Heart left ventricle (tissue), 16 donors: ENCODE data around the gene POLD2. TPM values are rescaled to one million over a fixed set of nuclear protein-coding genes. Genes with fewer than 3 reads are reported as not detected.
A peak's percentile ranks its signal among the peaks of the same experiment; 100 is the strongest.

Experiments used
- ATAC-seq, 4 donors: fragments of 200-7000 bp; cut with Tn5 transposase; one replicate each; pipeline ENCODE4 v1.9.1; 2020 to 2022; ENCODE audit warnings: moderate library complexity in 4 of 4, mild to moderate bottlenecking in 3 of 4, moderate number of reproducible peaks in 1 of 4
- DNase-seq, 5 donors: peaks; one replicate each; pipeline ENCODE4 v3.0.0-alpha.2; 2020
- H3K27ac ChIP-seq, 12 donors: fragments of 200-600 bp; sonication (generic) in 4 of 12; one replicate each; pipeline versions ENCODE4 v1.5.0 to v1.8.0; 2016 to 2022; ENCODE audit warnings: mild to moderate bottlenecking in 2 of 12
- H3K27me3 ChIP-seq, 9 donors: fragments of 200-600 bp; sonication (generic) in 2 of 9; one replicate each; pipeline versions ENCODE4 v1.5.1 to v1.8.0; 2016 to 2022; ENCODE audit warnings: mild to moderate bottlenecking in 3 of 9
- H3K36me3 ChIP-seq, 9 donors: fragments of 200-600 bp; sonication (generic) in 2 of 9; one replicate each; pipeline versions ENCODE4 v1.5.0 to v1.8.0; 2018 to 2022; ENCODE audit warnings: mild to moderate bottlenecking in 2 of 9
- H3K4me1 ChIP-seq, 12 donors: fragments of 200-600 bp; sonication (generic) in 4 of 12; one replicate each; pipeline versions ENCODE4 v1.5.0 to v1.8.0; 2016 to 2022; ENCODE audit warnings: mild to moderate bottlenecking in 3 of 12
- H3K4me3 ChIP-seq, 12 donors: fragments of 200-600 bp; sonication (generic) in 4 of 12; one replicate each; pipeline versions ENCODE4 v1.5.0 to v1.8.0; 2017 to 2022; ENCODE audit warnings: mild to moderate bottlenecking in 9 of 12, moderate library complexity in 4 of 12
- H3K9me3 ChIP-seq, 12 donors: fragments of 200-600 bp; sonication (generic) in 4 of 12; one replicate each; pipeline versions ENCODE4 v1.5.0 to v1.8.0; 2016 to 2022; ENCODE audit warnings: mild to moderate bottlenecking in 1 of 12
- POLR2A ChIP-seq, 2 donors: fragments of 450-650 bp; IDR thresholded peaks; one replicate each; pipeline ENCODE4 v1.6.1; 2017; ENCODE audit warnings: antibody characterized with exemption in 2 of 2, mild to moderate bottlenecking in 2 of 2, moderate library complexity in 2 of 2
- WGBS, 4 donors: extraction: QIAGEN DNeasy Blood & Tissue Kit in 2 of 4; methylation state at CpG; one replicate each; pipeline versions ENCODE4 v1.1.5 to v1.1.7; 2013 to 2018; 5-methylcytosine and 5-hydroxymethylcytosine counted together
- intact Hi-C, 10 donors: fragments of 100-400 bp; cut with DNase I; formaldehyde crosslinking; loops; one replicate each; pipeline versions ENCODE4 v1.11.1 to v1.14.2; 2022
- polyA plus RNA-seq, 2 donors: library from polyadenylated mRNA; stranded (reverse); fragments of 200-250 nt; gene quantifications; one replicate each; pipeline ENCODE4 v1.2.3, GENCODE V29; 2013
- total RNA-seq, 9 donors: library from RNA; depleted of rRNA in 2 of 9; stranded (reverse); fragments of >200 nt in 2 of 9; fragmentation: NEBNext Ultra II Directional in 3 of 9; extraction: Animal tissue kit (Norgen Biotek cat#: 25700) in 3 of 9; gene quantifications; one replicate each; pipeline versions ENCODE4 v1.1.0 to v1.2.4, GENCODE V29; 2016 to 2023
- TF ChIP-seq, protein P1 (sequence below), 12 donors: fragments of 200-600 bp; sonication (generic) in 4 of 12; IDR thresholded peaks; one replicate each; pipeline versions ENCODE4 v1.5.0 to v1.8.0; 2018 to 2022; ENCODE audit warnings: antibody characterized with exemption in 12 of 12, mild to moderate bottlenecking in 5 of 12
- donor health status: ischemic (EF 13 %, LVEDD 7.1; RV severe dilation, severe dysfunction).
- donor health status: healthy with polysubstance abuse.
- donor health status: DM: no; HTN: yes; CAD: no.
- donor health status: DM: no; HTN: no; CAD: no.
- donor health status: ischemic (EF 25% LVEDD 6.9; RV normal size, moderate dysfunction).
- donor health status: ischemic (EF 25% LVEDD 5.7; RV mildly dilated, moderate dysfunction).
- donor health status: healthy.
- donor health status: DM: yes; HTN: yes; CAD: no.
- donor health status: ischemic (EF 35%, LVEDD 5.7; RV mildly dilated, moderate dysfunction).
- donor health status: nonischemic (EF 11% LVEDD 7.7; RV severe dilation, severe dysfunction).
- donor health status: DM: yes; HTN: yes; CAD: no.
- donor health status: PGD.
- donor health status: ischemic (EF 29% LVEDD 5.4; RV normal size, mild dysfunction).
- donor health status: nonischemic (EF 23%, LVEDD 6.1; RV moderate dilation, normal function).

The POLD2 gene
- total and polyA plus RNA-seq, 11 donors: 67.0 to 176 (median 89.2) TPM

DNA sequence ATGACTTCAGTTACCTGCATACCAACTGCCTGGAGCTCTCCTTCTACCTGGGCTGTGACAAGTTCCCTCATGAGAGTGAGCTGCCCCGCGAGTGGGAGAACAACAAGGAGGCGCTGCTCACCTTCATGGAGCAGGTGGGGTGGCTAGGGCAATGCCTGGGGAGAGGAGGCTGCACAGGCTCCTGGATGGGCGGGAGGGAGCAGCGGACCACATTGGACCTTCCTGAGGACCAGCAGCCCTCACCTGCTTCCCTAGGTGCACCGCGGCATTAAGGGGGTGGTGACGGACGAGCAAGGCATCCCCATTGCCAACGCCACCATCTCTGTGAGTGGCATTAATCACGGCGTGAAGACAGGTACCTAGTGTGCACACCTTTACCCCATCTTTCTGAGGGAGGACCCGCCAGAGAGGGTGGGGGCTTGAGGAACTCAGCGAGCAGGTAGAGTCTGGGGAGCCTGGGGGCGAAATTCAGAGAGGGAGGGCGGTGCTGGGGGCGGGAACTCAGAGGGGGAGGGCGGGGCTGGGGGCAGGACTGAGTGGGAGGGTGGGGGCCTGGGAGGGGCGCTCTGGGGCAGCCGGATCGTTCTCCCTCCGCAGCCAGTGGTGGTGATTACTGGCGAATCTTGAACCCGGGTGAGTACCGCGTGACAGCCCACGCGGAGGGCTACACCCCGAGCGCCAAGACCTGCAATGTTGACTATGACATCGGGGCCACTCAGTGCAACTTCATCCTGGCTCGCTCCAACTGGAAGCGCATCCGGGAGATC lies 10.2 kb downstream of the POLD2 start:
- intact Hi-C loops: no loop called here
- ATAC-seq: no peak
- WGBS, 4 donors: 85 to 90% (median 87%) methylated on average over 33 to 34 of the region's 34 CpGs
- no peak overlapping the region for H3K4me3 ChIP-seq
- peak in 1 of 5 donors; percentile 23 for DNase-seq
- peaks cover 0 to 21% (median 13%) of the 10 kb centered on the region in 12 donors for H3K4me1 ChIP-seq
- H3K27me3 ChIP-seq: no peaks in the 10 kb centered on the region
- no peak overlapping the region for H3K27ac ChIP-seq
- H3K9me3 ChIP-seq: no peaks in the 10 kb centered on the region
- peaks cover 0 to 95% (median 39%) of the 10 kb centered on the region in 9 donors for H3K36me3 ChIP-seq
- TF ChIP-seq, protein P1, sequence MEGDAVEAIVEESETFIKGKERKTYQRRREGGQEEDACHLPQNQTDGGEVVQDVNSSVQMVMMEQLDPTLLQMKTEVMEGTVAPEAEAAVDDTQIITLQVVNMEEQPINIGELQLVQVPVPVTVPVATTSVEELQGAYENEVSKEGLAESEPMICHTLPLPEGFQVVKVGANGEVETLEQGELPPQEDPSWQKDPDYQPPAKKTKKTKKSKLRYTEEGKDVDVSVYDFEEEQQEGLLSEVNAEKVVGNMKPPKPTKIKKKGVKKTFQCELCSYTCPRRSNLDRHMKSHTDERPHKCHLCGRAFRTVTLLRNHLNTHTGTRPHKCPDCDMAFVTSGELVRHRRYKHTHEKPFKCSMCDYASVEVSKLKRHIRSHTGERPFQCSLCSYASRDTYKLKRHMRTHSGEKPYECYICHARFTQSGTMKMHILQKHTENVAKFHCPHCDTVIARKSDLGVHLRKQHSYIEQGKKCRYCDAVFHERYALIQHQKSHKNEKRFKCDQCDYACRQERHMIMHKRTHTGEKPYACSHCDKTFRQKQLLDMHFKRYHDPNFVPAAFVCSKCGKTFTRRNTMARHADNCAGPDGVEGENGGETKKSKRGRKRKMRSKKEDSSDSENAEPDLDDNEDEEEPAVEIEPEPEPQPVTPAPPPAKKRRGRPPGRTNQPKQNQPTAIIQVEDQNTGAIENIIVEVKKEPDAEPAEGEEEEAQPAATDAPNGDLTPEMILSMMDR (IDR thresholded peaks at IDR 0.05): no peak
- no peak for TF ChIP-seq POLR2A (IDR thresholded peaks at IDR 0.05)

- peak in 2 of 5 donors; percentile 20 to 55 for DNase-seq
- TF ChIP-seq, protein P1 (IDR thresholded peaks at IDR 0.05): no peak
- TF ChIP-seq POLR2A (IDR thresholded peaks at IDR 0.05): no peak
- intact Hi-C loops: no loop called here
- no peak overlapping the region for H3K4me3 ChIP-seq
- no peak overlapping the region for H3K27ac ChIP-seq
- no peak for ATAC-seq
- H3K27me3 ChIP-seq: no peaks in the 10 kb centered on the region
- H3K9me3 ChIP-seq: no peaks in the 10 kb centered on the region
- 74 to 83% (median 78%) methylated on average over 33 to 41 of the region's 41 CpGs for WGBS, 4 donors
- H3K4me1 ChIP-seq: peaks cover 0 to 22% (median 13%) of the 10 kb centered on the region in 12 donors
- peaks cover 0 to 94% (median 33%) of the 10 kb centered on the region in 9 donors for H3K36me3 ChIP-seq
Observed at GRCh38 chr7:44112231-44112996, 10.9 kb downstream of the POLD2 start.

GRCh38 chr7:44111761-44112160 lies 11.6 kb downstream of the POLD2 start:
- Histone ChIP-seq H3K9me3 (no peaks in the 10 kb centered on the region), H3K27ac (no peak overlapping the region), H3K4me3 (no peak overlapping the region), H3K27me3 (no peaks in the 10 kb centered on the region), H3K4me1 (peaks cover 0 to 28% (median 13%) of the 10 kb centered on the region in 12 donors), H3K36me3 (peaks cover 0 to 95% (median 30%) of the 10 kb centered on the region in 9 donors)
- WGBS, 4 donors: 88 to 93% (median 91%) methylated on average over 16 of the region's 16 CpGs
- ATAC-seq: no peak
- TF ChIP-seq POLR2A (IDR thresholded peaks at IDR 0.05): no peak
- TF ChIP-seq, protein P1 (IDR thresholded peaks at IDR 0.05): no peak
- DNase-seq: no peak
- intact Hi-C loops: no loop called here
